Heart left ventricle (tissue), 13 donors: ENCODE measurements around the gene GPC3.

Experiments used
- POLR2A ChIP-seq, 2 donors: fragments of 450-650 bp; IDR thresholded peaks; one replicate each; pipeline ENCODE4 v1.6.1; 2017; ENCODE audit warnings: antibody characterized with exemption in 2 of 2, mild to moderate bottlenecking in 2 of 2, moderate library complexity in 2 of 2
- TF ChIP-seq, protein P1 (sequence below), 12 donors: fragments of 200-600 bp; sonication (generic) in 4 of 12; IDR thresholded peaks; one replicate each; pipeline versions ENCODE4 v1.5.0 to v1.8.0; 2018 to 2022; ENCODE audit warnings: antibody characterized with exemption in 12 of 12, mild to moderate bottlenecking in 5 of 12
- donor health status: ischemic (EF 13 %, LVEDD 7.1; RV severe dilation, severe dysfunction).
- donor health status: DM: no; HTN: yes; CAD: no.
- donor health status: DM: no; HTN: no; CAD: no.
- donor health status: ischemic (EF 25% LVEDD 6.9; RV normal size, moderate dysfunction).
- donor health status: ischemic (EF 25% LVEDD 5.7; RV mildly dilated, moderate dysfunction).
- donor health status: ischemic (EF 35%, LVEDD 5.7; RV mildly dilated, moderate dysfunction).
- donor health status: nonischemic (EF 11% LVEDD 7.7; RV severe dilation, severe dysfunction).
- donor health status: DM: yes; HTN: yes; CAD: no.
- donor health status: PGD.
- donor health status: ischemic (EF 29% LVEDD 5.4; RV normal size, mild dysfunction).
- donor health status: nonischemic (EF 23%, LVEDD 6.1; RV moderate dilation, normal function).

DNA sequence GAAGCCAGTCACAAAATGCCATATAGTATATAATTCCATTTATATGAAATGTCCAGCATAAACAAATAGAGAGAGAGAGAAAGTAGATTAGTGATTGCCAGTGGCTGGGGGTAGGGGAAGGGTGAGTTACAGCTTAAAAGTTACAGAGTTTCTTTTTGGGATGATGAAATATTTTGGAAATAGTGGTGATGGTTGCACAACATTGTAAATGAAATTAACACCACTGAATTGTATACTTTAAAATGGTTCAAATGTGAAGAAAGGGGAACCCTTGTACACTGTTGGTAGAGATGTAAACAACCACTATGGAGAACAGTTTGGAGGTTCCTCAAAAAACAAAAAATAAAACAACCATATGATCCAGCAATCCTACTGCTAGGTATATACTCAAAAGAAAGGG is 439.0 kb downstream of the GPC3 start:
- no peak for TF ChIP-seq POLR2A (IDR thresholded peaks at IDR 0.05)
- TF ChIP-seq, protein P1, sequence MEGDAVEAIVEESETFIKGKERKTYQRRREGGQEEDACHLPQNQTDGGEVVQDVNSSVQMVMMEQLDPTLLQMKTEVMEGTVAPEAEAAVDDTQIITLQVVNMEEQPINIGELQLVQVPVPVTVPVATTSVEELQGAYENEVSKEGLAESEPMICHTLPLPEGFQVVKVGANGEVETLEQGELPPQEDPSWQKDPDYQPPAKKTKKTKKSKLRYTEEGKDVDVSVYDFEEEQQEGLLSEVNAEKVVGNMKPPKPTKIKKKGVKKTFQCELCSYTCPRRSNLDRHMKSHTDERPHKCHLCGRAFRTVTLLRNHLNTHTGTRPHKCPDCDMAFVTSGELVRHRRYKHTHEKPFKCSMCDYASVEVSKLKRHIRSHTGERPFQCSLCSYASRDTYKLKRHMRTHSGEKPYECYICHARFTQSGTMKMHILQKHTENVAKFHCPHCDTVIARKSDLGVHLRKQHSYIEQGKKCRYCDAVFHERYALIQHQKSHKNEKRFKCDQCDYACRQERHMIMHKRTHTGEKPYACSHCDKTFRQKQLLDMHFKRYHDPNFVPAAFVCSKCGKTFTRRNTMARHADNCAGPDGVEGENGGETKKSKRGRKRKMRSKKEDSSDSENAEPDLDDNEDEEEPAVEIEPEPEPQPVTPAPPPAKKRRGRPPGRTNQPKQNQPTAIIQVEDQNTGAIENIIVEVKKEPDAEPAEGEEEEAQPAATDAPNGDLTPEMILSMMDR (IDR thresholded peaks at IDR 0.05): no peak
